GM21717 (cell line): ENCODE data around the gene SLC29A2.

Experiments used
- ATAC-seq: cut with Tn5 transposase; IDR thresholded peaks from one replicate; pipeline ENCODE4 v1.9.1; 2021; ENCODE audit warnings: mild to moderate bottlenecking, moderate library complexity; ENCODE audit not compliant: unreplicated experiment

SLC29A2 gene

GRCh38 chr11:66371627-66372415, at the start of gene SLC29A2:
Gene SLC29A2, minus strand, starts transcription at chr11:66371760. Its CDS starts 169 bp downstream, at chr11:66371591.
- ATAC-seq = peak; percentile 49

GRCh38 chr11:66420671-66421476, 49.3 kb upstream of the SLC29A2 start, which contains the start of gene NPAS4:
Gene NPAS4, plus strand, starts transcription at chr11:66421035. Its CDS starts 145 bp downstream, at chr11:66421180.
- ATAC-seq = no peak

- ATAC-seq = no peak
These were observed 48.3 kb upstream of the SLC29A2 start for GRCh38 chr11:66419825-66420224.

GRCh38 chr11:66418986-66419308, 47.4 kb upstream of the SLC29A2 start:
- no peak for ATAC-seq

- no peak for ATAC-seq
These were observed 46.8 kb upstream of the SLC29A2 start for GRCh38 chr11:66418168-66418985.

GRCh38 chr11:66417000-66417399, 45.4 kb upstream of the SLC29A2 start:
- ATAC-seq = no peak

GRCh38 chr11:66415423-66415822, 43.9 kb upstream of the SLC29A2 start:
- no peak for ATAC-seq

GRCh38 chr11:66414120-66414934, 42.8 kb upstream of the SLC29A2 start:
- ATAC-seq = no peak

- no peak for ATAC-seq
These were observed 41.6 kb upstream of the SLC29A2 start for GRCh38 chr11:66413167-66413566.

- ATAC-seq = no peak
These were observed 40.5 kb upstream of the SLC29A2 start for GRCh38 chr11:66412110-66412509.

- ATAC-seq = no peak
These were observed 39.8 kb upstream of the SLC29A2 start for GRCh38 chr11:66411323-66411722.

- no peak for ATAC-seq
These were observed 38.6 kb upstream of the SLC29A2 start for GRCh38 chr11:66410191-66410590.

GRCh38 chr11:66409226-66409625, 37.7 kb upstream of the SLC29A2 start:
- ATAC-seq = no peak

GRCh38 chr11:66408488-66409214, 37.1 kb upstream of the SLC29A2 start:
- no peak for ATAC-seq

GRCh38 chr11:66407651-66408050, 36.1 kb upstream of the SLC29A2 start:
- no peak for ATAC-seq

- ATAC-seq = no peak
These were observed 22.4 kb upstream of the SLC29A2 start for GRCh38 chr11:66393954-66394353.

GRCh38 chr11:66391322-66391721, 19.8 kb upstream of the SLC29A2 start:
- no peak for ATAC-seq

GRCh38 chr11:66388780-66389386, 17.3 kb upstream of the SLC29A2 start:
- no peak for ATAC-seq
